Suprapubic skin (tissue), 4 donors: ENCODE measurements around the gene CHCHD4.

ENCODE experiments used
- POLR2A ChIP-seq, 2 donors: fragments of 450-650 bp; IDR thresholded peaks; one replicate each; pipeline ENCODE4 v1.6.1; 2017; ENCODE audit warnings: antibody characterized with exemption in 2 of 2, mild to moderate bottlenecking in 2 of 2, moderate library complexity in 2 of 2
- POLR2AphosphoS5 ChIP-seq, 3 donors: sonication (generic); formaldehyde crosslinking; IDR thresholded peaks; one replicate each; pipeline ENCODE4 v1.6.1; 2017; ENCODE audit warnings: antibody characterized with exemption in 3 of 3
- TF ChIP-seq, protein P1 (sequence below), 2 donors: fragments of 200-600 bp in 1 of 2; fragments of 450-650 bp in 1 of 2; sonication (generic) in 1 of 2; IDR thresholded peaks; one replicate each; pipeline ENCODE4 v1.5.1; 2016 to 2019; ENCODE audit warnings: antibody characterized with exemption in 2 of 2, mild to moderate bottlenecking in 1 of 2, moderate library complexity in 1 of 2

DNA sequence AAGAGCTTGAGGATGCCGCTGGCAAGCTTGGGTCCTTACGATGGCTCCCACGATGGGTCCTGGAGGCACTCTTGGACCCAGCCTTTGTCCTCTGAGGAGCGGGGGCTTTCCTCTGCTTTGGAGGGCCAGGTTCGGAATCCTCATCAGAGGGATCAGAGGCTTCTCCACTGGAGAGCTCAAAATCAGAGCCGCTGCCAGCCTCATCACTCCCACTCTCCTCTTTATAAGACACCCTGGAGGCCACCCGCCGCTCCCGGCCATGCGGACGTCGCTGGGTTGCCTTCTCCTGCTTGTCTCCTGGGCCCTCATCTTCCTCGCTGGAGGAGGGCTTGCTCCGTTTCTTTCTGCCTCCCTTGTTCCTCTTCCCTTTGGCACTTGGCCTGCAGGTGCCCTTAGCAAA, 33.7 kb upstream of the CHCHD4 start:
- TF ChIP-seq POLR2A (IDR thresholded peaks at IDR 0.05), result no peak
- TF ChIP-seq, protein P1, sequence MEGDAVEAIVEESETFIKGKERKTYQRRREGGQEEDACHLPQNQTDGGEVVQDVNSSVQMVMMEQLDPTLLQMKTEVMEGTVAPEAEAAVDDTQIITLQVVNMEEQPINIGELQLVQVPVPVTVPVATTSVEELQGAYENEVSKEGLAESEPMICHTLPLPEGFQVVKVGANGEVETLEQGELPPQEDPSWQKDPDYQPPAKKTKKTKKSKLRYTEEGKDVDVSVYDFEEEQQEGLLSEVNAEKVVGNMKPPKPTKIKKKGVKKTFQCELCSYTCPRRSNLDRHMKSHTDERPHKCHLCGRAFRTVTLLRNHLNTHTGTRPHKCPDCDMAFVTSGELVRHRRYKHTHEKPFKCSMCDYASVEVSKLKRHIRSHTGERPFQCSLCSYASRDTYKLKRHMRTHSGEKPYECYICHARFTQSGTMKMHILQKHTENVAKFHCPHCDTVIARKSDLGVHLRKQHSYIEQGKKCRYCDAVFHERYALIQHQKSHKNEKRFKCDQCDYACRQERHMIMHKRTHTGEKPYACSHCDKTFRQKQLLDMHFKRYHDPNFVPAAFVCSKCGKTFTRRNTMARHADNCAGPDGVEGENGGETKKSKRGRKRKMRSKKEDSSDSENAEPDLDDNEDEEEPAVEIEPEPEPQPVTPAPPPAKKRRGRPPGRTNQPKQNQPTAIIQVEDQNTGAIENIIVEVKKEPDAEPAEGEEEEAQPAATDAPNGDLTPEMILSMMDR (IDR thresholded peaks at IDR 0.05), result no peak
- no peak for TF ChIP-seq POLR2AphosphoS5 (IDR thresholded peaks at IDR 0.05)
